ENCODE results near the gene CCL4. TPM values are rescaled to one million over a fixed set of nuclear protein-coding genes. Genes with fewer than 3 reads are reported as not detected.
A peak's percentile ranks its signal among the peaks of the same experiment; 100 is the strongest.
"Not testable (repeated sequence)": the region's sequence is repeated elsewhere in the genome, so short reads cannot be mapped to it uniquely, and the experiment has no call there.

The CCL4 gene
- total RNA-seq, 1 experiment from 2014 or later = not detected

GRCh38 chr17:36117505-36118382 is 14.1 kb downstream of the CCL4 start:
- peak; percentile 42 for DNase-seq (ENCODE audit: low read depth)

GRCh38 chr17:36118477-36119353 is 15.1 kb downstream of the CCL4 start:
- no peak for DNase-seq (ENCODE audit: low read depth)

GRCh38 chr17:36120221-36120620 is 16.6 kb downstream of the CCL4 start:
- DNase-seq (ENCODE audit: low read depth) = no peak

- DNase-seq (ENCODE audit: low read depth) = not testable (repeated sequence)
These were observed 17.5 kb downstream of the CCL4 start for GRCh38 chr17:36121099-36121498.

GRCh38 chr17:36123431-36123830 is 19.8 kb downstream of the CCL4 start:
- no peak for DNase-seq (ENCODE audit: low read depth)

- no peak for DNase-seq (ENCODE audit: low read depth)
These were observed 21.5 kb downstream of the CCL4 start for GRCh38 chr17:36124879-36125824.

GRCh38 chr17:36127199-36127893 is 23.7 kb downstream of the CCL4 start:
- no peak for DNase-seq (ENCODE audit: low read depth)

- DNase-seq (ENCODE audit: low read depth) = no peak
These were observed 24.3 kb downstream of the CCL4 start for GRCh38 chr17:36127911-36128310.

GRCh38 chr17:36128411-36128978 is 24.9 kb downstream of the CCL4 start:
- DNase-seq (ENCODE audit: low read depth) = peak; percentile 54

- no peak for DNase-seq (ENCODE audit: low read depth)
These were observed 26.0 kb downstream of the CCL4 start for GRCh38 chr17:36129616-36130015.

GRCh38 chr17:36130346-36130745 is 26.7 kb downstream of the CCL4 start:
- no peak for DNase-seq (ENCODE audit: low read depth)

- DNase-seq (ENCODE audit: low read depth) = no peak
These were observed 27.8 kb downstream of the CCL4 start for GRCh38 chr17:36131421-36131820.

- DNase-seq (ENCODE audit: low read depth) = no peak
These were observed 28.3 kb downstream of the CCL4 start for GRCh38 chr17:36131931-36132330.

- DNase-seq (ENCODE audit: low read depth) = no peak
These were observed 28.8 kb downstream of the CCL4 start for GRCh38 chr17:36132421-36132831.

- no peak for DNase-seq (ENCODE audit: low read depth)
These were observed 30.1 kb downstream of the CCL4 start for GRCh38 chr17:36133602-36134236.

GRCh38 chr17:36135465-36135864 is 31.8 kb downstream of the CCL4 start:
- no peak for DNase-seq (ENCODE audit: low read depth)

GRCh38 chr17:36136036-36136435 is 32.4 kb downstream of the CCL4 start:
- no peak for DNase-seq (ENCODE audit: low read depth)

GRCh38 chr17:36136439-36136838 is 32.8 kb downstream of the CCL4 start:
- no peak for DNase-seq (ENCODE audit: low read depth)

GRCh38 chr17:36142235-36142634 is 38.6 kb downstream of the CCL4 start:
- DNase-seq (ENCODE audit: low read depth) = no peak

- DNase-seq (ENCODE audit: low read depth) = no peak
These were observed 39.2 kb downstream of the CCL4 start for GRCh38 chr17:36142806-36143205.
